ENCODE measurements around the gene SRPRA.

- no peak for TF ChIP-seq EZH2 (IDR thresholded peaks at IDR 0.05; ENCODE audit: borderline replicate concordance, low read depth, low read length, severe bottlenecking)
- TF ChIP-seq POLR2A (IDR thresholded peaks at IDR 0.05; ENCODE audit: low read depth, low read length), result no peak
- TF ChIP-seq CTCF (IDR thresholded peaks at IDR 0.05; ENCODE audit: extremely low read depth in 1 of 2, insufficient read depth in 1 of 2, low read depth in 1 of 2, low read length in 2 of 2), result no peak
- no peak for TF ChIP-seq MAX (IDR thresholded peaks at IDR 0.05; ENCODE audit: insufficient read depth, insufficient read length)
- no peak for TF ChIP-seq JUN (IDR thresholded peaks at IDR 0.05; ENCODE audit: borderline replicate concordance, insufficient read depth, insufficient read length, low read depth)
- TF ChIP-seq POLR2AphosphoS5 (IDR thresholded peaks at IDR 0.05; ENCODE audit: insufficient read depth, low read depth, low read length), result no peak
- TF ChIP-seq MYC (IDR thresholded peaks at IDR 0.05; ENCODE audit: low read depth, low read length), result no peak
Measured at GRCh38 chr11:126277780-126278179, 9.1 kb upstream of the SRPRA start.
